HEK293 (cell line): Measurements from ENCODE around the gene TANC1.
A peak's percentile ranks its signal among the peaks of the same experiment; 100 is the strongest.

Experiments
- CTCF ChIA-PET: fragments of 350-600 bp; formaldehyde crosslinking; extraction: SDS; loops from one replicate; lab custom pipeline; 2021; ENCODE audit warnings: antibody characterized with exemption; lab: Yijun Ruan, JAX
- POLR2A ChIA-PET: fragments of 300-600 bp; formaldehyde crosslinking; extraction: SDS; loops from one replicate; lab custom pipeline; 2020; ENCODE audit warnings: antibody characterized with exemption, inconsistent platforms; lab: Yijun Ruan, JAX
- H3K27ac ChIP-seq: fragments of 200-500 bp; sonication (Bioruptor generic); 2 replicates; pipeline ENCODE4 v1.5.1; 2014; ENCODE audit warnings: low read depth, low read length, control low read depth, inconsistent platforms; ENCODE audit errors: extremely low read depth
- H3K36me3 ChIP-seq, 2 experiments: fragments of 200-500 bp in 1 of 2; sonication (Bioruptor generic) in 1 of 2; 1 replicate in 1 of 2; 2 replicates in 1 of 2; pipeline ENCODE4 v1.5.1; 2014 to 2017; ENCODE audit warnings: inconsistent platforms in 2 of 2, low read length in 2 of 2; ENCODE audit not compliant: control insufficient read depth in 2 of 2, insufficient read depth in 1 of 2
- H3K4me1 ChIP-seq: fragments of 200-500 bp; sonication (Bioruptor generic); 2 replicates; pipeline ENCODE4 v1.5.1; 2014; ENCODE audit warnings: mild to moderate bottlenecking, low read length, inconsistent platforms; ENCODE audit not compliant: control insufficient read depth, insufficient read depth
- H3K4me3 ChIP-seq: 2 replicates; pipeline ENCODE4 v1.5.1; 2011; ENCODE audit warnings: low read depth, mild to moderate bottlenecking, control low read depth, low read length, moderate library complexity
- H3K9me3 ChIP-seq: fragments of 200-500 bp; sonication (Bioruptor generic); 2 replicates; pipeline ENCODE4 v1.5.1; 2014; ENCODE audit warnings: low read depth, low read length, inconsistent platforms; ENCODE audit not compliant: control insufficient read depth, insufficient read depth
- GFI1B ChIP-seq: fragments of 450-650 bp; formaldehyde crosslinking; IDR thresholded peaks from 2 replicates; pipeline ENCODE4 v1.5.1; 2016; ENCODE audit warnings: missing biosample characterization, missing genetic modification characterization
- GLIS1 ChIP-seq: fragments of 450-650 bp; formaldehyde crosslinking; IDR thresholded peaks from 2 replicates; pipeline ENCODE4 v1.5.1; 2016; ENCODE audit warnings: missing biosample characterization, missing genetic modification characterization
- HOXA7 ChIP-seq: sonication (generic); formaldehyde crosslinking; IDR thresholded peaks from 2 replicates; pipeline ENCODE4 v1.8.1; 2022; ENCODE audit warnings: missing genetic modification reagents, borderline replicate concordance
- OSR2 ChIP-seq: fragments of 450-650 bp; formaldehyde crosslinking; IDR thresholded peaks from 2 replicates; pipeline ENCODE4 v1.5.1; 2016; ENCODE audit warnings: missing biosample characterization, missing genetic modification characterization
- ZBTB17 ChIP-seq: fragments of 450-650 bp; formaldehyde crosslinking; IDR thresholded peaks from 2 replicates; pipeline ENCODE4 v1.5.1; 2016; ENCODE audit warnings: missing biosample characterization, missing genetic modification characterization
- ZFP37 ChIP-seq: fragments of 450-650 bp; formaldehyde crosslinking; IDR thresholded peaks from 2 replicates; pipeline ENCODE4 v1.5.1; 2016; ENCODE audit warnings: missing biosample characterization, missing genetic modification characterization
- ZFP41 ChIP-seq: fragments of 450-650 bp; formaldehyde crosslinking; IDR thresholded peaks from 2 replicates; pipeline ENCODE4 v1.5.1; 2016; ENCODE audit warnings: missing biosample characterization, missing genetic modification characterization, borderline replicate concordance
- ZNF10 ChIP-seq: fragments of 450-650 bp; formaldehyde crosslinking; IDR thresholded peaks from 2 replicates; pipeline ENCODE4 v1.5.1; 2017; ENCODE audit warnings: missing biosample characterization, missing genetic modification characterization
- ZNF138 ChIP-seq: fragments of 450-650 bp; formaldehyde crosslinking; IDR thresholded peaks from 2 replicates; pipeline ENCODE4 v1.5.1; 2016; ENCODE audit warnings: missing biosample characterization, missing genetic modification characterization, borderline replicate concordance
- ZNF155 ChIP-seq: fragments of 450-650 bp; formaldehyde crosslinking; IDR thresholded peaks from 2 replicates; pipeline ENCODE4 v1.5.1; 2016; ENCODE audit warnings: missing biosample characterization, missing genetic modification characterization
- ZNF2 ChIP-seq: fragments of 450-650 bp; formaldehyde crosslinking; IDR thresholded peaks from 2 replicates; pipeline ENCODE4 v1.5.1; 2016; ENCODE audit warnings: missing biosample characterization, missing genetic modification characterization
- ZNF214 ChIP-seq: fragments of 450-650 bp; formaldehyde crosslinking; IDR thresholded peaks from 2 replicates; pipeline ENCODE4 v1.5.1; 2017; ENCODE audit warnings: missing biosample characterization, mild to moderate bottlenecking, missing genetic modification characterization, borderline replicate concordance
- ZNF223 ChIP-seq: fragments of 450-650 bp; formaldehyde crosslinking; IDR thresholded peaks from 2 replicates; pipeline ENCODE4 v1.5.1; 2016; ENCODE audit warnings: missing biosample characterization, missing genetic modification characterization
- ZNF398 ChIP-seq: fragments of 450-650 bp; formaldehyde crosslinking; IDR thresholded peaks from 2 replicates; pipeline ENCODE4 v1.5.1; 2017; ENCODE audit warnings: missing biosample characterization, missing genetic modification characterization
- ZNF558 ChIP-seq: fragments of 450-650 bp; formaldehyde crosslinking; IDR thresholded peaks from 2 replicates; pipeline ENCODE4 v1.5.1; 2016; ENCODE audit warnings: missing biosample characterization, missing genetic modification characterization
- ZNF561 ChIP-seq: fragments of 450-650 bp; IDR thresholded peaks from 2 replicates; pipeline ENCODE4 v1.5.1; 2018; ENCODE audit warnings: missing biosample characterization, missing genetic modification characterization, borderline replicate concordance
- ZNF626 ChIP-seq: fragments of 450-650 bp; sonication (Bioruptor Pico); formaldehyde crosslinking; IDR thresholded peaks from 2 replicates; pipeline ENCODE4 v1.5.1; 2018; ENCODE audit warnings: missing biosample characterization, missing genetic modification characterization, inconsistent platforms
- ZNF645 ChIP-seq: fragments of 450-650 bp; formaldehyde crosslinking; IDR thresholded peaks from 2 replicates; pipeline ENCODE4; 2016; ENCODE audit warnings: missing biosample characterization, missing genetic modification characterization
- ZNF692 ChIP-seq: fragments of 450-650 bp; formaldehyde crosslinking; IDR thresholded peaks from 2 replicates; pipeline ENCODE4 v1.5.1; 2016; ENCODE audit warnings: missing biosample characterization, missing genetic modification characterization
- ZNF792 ChIP-seq: fragments of 450-650 bp; formaldehyde crosslinking; IDR thresholded peaks from 2 replicates; pipeline ENCODE4 v1.5.1; 2016; ENCODE audit warnings: missing biosample characterization, missing genetic modification characterization

TANC1 gene

GRCh38 chr2:159126432-159127022, 158.1 kb downstream of the TANC1 start:
- TF ChIP-seq ZNF155: no peak
- no peak for TF ChIP-seq ZNF561 (tag by site-specific recombination)
- TF ChIP-seq ZNF223 (tag by site-specific recombination): no peak
- no peak for TF ChIP-seq ZNF558 (tag by site-specific recombination)
- no peak for TF ChIP-seq ZFP37 (tag by site-specific recombination)
- no peak for TF ChIP-seq ZNF138 (tag by site-specific recombination)
- no peak for TF ChIP-seq ZNF792 (tag by site-specific recombination)
- no peak for TF ChIP-seq HOXA7 (CRISPR knock-in tag)
- no peak for TF ChIP-seq GFI1B (tag by site-specific recombination)
- TF ChIP-seq ZNF645 (tag by site-specific recombination): no peak
- TF ChIP-seq ZNF692 (tag by site-specific recombination): no peak
- TF ChIP-seq ZNF10: no peak
- no peak for TF ChIP-seq ZFP41 (tag by site-specific recombination)
- no peak for TF ChIP-seq ZBTB17
- POLR2A ChIA-PET: interaction anchor here (0.6 kb wide), 1 partner anchor 489 kb away, joined by 6 read pairs; no protein-coding TSS in a partner anchor
- Histone ChIP-seq H3K4me3 (no peak overlapping the region), H3K36me3 (no peaks in the 10 kb centered on the region), H3K9me3 (no peaks in the 10 kb centered on the region), H3K4me1 (peaks cover 33% of the 10 kb centered on the region), H3K27ac (no peak overlapping the region)
- CTCF ChIA-PET: interaction anchor here (1.2 kb wide), 1 partner anchor 8 kb away, joined by 8 read pairs; no protein-coding TSS in a partner anchor

- Histone ChIP-seq H3K36me3 (no peaks in the 10 kb centered on the region), H3K4me1 (peaks cover 39% of the 10 kb centered on the region), H3K4me3 (no peak overlapping the region), H3K9me3 (no peaks in the 10 kb centered on the region), H3K27ac (no peak overlapping the region)
- POLR2A ChIA-PET: no interaction called here
- CTCF ChIA-PET: no interaction called here
- TF ChIP-seq ZNF214 (tag by site-specific recombination): no peak
- peak; percentile 69 for TF ChIP-seq GLIS1
- TF ChIP-seq OSR2 (tag by site-specific recombination): 0 out of 2 replicates have a peak, but pooled peaks have one; percentile 20
- no peak for TF ChIP-seq ZNF398
- no peak for TF ChIP-seq ZNF626
- no peak for TF ChIP-seq ZNF2 (tag by site-specific recombination)
- TF ChIP-seq ZNF558 (tag by site-specific recombination): no peak
Measured at GRCh38 chr2:159128191-159128590, 159.8 kb downstream of the TANC1 start.
